Ishikawa (cell line): ENCODE results near the gene CCNK.

Experiments used
- CEBPB ChIP-seq: IDR thresholded peaks from 2 replicates; pipeline ENCODE4 v1.6.1; 2012
- CREB1 ChIP-seq: IDR thresholded peaks from 2 replicates; pipeline ENCODE4 v1.6.1; 2012; ENCODE audit warnings: low read depth
- EGR1 ChIP-seq: IDR thresholded peaks from 2 replicates; pipeline ENCODE4 v1.6.1; 2012
- EP300 ChIP-seq: IDR thresholded peaks from 2 replicates; pipeline ENCODE4 v1.6.1; 2012; ENCODE audit warnings: borderline replicate concordance
- FOXM1 ChIP-seq: IDR thresholded peaks from 2 replicates; pipeline ENCODE4 v1.6.1; 2012; ENCODE audit warnings: low read depth, borderline replicate concordance
- NFIC ChIP-seq: IDR thresholded peaks from 2 replicates; pipeline ENCODE4 v1.6.1; 2012
- RAD21 ChIP-seq: IDR thresholded peaks from 2 replicates; pipeline ENCODE4 v1.6.1; 2012; ENCODE audit warnings: low read depth
- TAF1 ChIP-seq: IDR thresholded peaks from 2 replicates; pipeline ENCODE4 v1.6.1; 2012; ENCODE audit warnings: low read depth, mild to moderate bottlenecking
- TCF12 ChIP-seq: IDR thresholded peaks from 2 replicates; pipeline ENCODE4 v1.6.1; 2012; ENCODE audit warnings: low read depth
- TEAD4 ChIP-seq: IDR thresholded peaks from 2 replicates; pipeline ENCODE4 v1.6.1; 2012
- YY1 ChIP-seq: IDR thresholded peaks from 2 replicates; pipeline ENCODE4 v1.6.1; 2012; ENCODE audit warnings: low read depth
- ZBTB7A ChIP-seq: IDR thresholded peaks from 2 replicates; pipeline ENCODE4 v1.6.1; 2012; ENCODE audit warnings: low read depth
- TF ChIP-seq, protein P1 (sequence below): IDR thresholded peaks from 2 replicates; pipeline ENCODE4 v1.6.1; 2012; ENCODE audit warnings: low read depth, mild to moderate bottlenecking
- TF ChIP-seq, protein P2 (sequence below): IDR thresholded peaks from 2 replicates; pipeline ENCODE4 v1.6.1; 2012
- TF ChIP-seq, protein P3 (sequence below): IDR thresholded peaks from 2 replicates; pipeline ENCODE4 v1.6.1; 2012

CCNK gene

DNA sequence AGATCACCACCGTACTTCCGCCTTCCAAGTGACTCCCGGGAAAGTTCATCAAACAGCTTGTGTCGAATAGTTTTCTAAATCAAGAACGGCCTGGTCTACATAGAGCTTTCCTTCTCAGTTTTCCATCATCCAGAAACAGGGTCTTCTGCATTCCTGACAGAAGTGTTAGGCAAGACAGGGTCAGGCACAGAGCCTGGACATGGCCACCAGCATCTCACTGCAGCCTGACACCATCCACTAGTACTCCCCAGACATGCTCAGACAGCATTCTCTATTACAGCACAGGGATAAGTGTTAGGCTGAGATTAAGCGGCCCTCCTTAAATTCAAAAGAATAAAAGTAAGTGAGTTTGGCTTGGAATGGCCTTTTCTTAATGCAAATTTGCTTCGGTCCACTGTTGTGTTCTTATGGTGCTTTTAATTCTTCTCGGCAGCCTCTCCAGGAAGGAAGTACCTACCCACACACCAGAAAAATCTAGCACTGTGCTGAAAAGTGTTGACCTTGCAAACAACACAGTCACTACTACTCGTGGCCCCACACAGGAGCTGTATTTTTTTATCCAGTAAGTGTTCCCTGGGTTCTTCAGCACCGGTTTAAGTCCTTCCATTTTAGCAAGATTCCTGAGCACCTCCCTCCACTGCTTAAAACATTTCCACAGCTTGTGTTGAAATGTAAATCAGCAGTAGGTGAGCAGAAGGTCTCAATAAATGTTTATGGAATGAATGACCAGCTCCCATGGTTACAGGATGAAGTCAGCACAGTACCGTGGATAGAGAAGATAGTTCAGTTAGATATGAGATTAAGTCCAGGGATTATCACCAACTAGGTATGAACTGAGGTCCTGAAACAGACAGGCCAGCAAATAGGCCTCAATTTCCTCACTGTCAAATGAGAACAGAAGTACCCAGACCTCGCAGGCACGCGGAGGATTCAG, 44.7 kb upstream of the CCNK start:
- TF ChIP-seq CREB1 (no peak), NFIC (no peak), RAD21 (no peak), YY1 (no peak), TCF12 (no peak), FOXM1 (no peak), EP300 (no peak), ZBTB7A (no peak), TAF1 (no peak)
- TF ChIP-seq, protein P1, sequence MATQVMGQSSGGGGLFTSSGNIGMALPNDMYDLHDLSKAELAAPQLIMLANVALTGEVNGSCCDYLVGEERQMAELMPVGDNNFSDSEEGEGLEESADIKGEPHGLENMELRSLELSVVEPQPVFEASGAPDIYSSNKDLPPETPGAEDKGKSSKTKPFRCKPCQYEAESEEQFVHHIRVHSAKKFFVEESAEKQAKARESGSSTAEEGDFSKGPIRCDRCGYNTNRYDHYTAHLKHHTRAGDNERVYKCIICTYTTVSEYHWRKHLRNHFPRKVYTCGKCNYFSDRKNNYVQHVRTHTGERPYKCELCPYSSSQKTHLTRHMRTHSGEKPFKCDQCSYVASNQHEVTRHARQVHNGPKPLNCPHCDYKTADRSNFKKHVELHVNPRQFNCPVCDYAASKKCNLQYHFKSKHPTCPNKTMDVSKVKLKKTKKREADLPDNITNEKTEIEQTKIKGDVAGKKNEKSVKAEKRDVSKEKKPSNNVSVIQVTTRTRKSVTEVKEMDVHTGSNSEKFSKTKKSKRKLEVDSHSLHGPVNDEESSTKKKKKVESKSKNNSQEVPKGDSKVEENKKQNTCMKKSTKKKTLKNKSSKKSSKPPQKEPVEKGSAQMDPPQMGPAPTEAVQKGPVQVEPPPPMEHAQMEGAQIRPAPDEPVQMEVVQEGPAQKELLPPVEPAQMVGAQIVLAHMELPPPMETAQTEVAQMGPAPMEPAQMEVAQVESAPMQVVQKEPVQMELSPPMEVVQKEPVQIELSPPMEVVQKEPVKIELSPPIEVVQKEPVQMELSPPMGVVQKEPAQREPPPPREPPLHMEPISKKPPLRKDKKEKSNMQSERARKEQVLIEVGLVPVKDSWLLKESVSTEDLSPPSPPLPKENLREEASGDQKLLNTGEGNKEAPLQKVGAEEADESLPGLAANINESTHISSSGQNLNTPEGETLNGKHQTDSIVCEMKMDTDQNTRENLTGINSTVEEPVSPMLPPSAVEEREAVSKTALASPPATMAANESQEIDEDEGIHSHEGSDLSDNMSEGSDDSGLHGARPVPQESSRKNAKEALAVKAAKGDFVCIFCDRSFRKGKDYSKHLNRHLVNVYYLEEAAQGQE, result no peak
- TF ChIP-seq, protein P2, sequence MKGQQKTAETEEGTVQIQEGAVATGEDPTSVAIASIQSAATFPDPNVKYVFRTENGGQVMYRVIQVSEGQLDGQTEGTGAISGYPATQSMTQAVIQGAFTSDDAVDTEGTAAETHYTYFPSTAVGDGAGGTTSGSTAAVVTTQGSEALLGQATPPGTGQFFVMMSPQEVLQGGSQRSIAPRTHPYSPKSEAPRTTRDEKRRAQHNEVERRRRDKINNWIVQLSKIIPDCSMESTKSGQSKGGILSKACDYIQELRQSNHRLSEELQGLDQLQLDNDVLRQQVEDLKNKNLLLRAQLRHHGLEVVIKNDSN, result no peak

DNA sequence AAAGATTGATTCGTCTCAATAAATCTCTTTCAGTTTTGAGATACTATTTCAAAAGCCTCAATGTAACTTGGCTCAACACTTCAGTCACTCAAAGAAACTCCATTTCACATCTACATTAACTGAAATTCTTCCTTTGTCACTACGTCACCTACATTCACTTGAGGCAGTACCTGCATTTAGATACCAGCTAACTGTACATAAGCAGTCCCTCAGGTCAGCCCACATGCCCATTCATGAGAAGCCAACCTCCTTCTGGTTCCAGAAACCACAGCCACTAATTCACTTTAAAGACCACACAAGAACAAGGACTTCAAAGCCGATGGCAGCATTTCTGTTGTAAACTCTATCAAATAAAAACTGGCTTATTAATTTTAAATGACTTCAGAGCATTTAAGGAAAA, 43.5 kb upstream of the CCNK start:
- no peak for TF ChIP-seq CREB1
- no peak for TF ChIP-seq ZBTB7A
- no peak for TF ChIP-seq FOXM1
- TF ChIP-seq, protein P3, sequence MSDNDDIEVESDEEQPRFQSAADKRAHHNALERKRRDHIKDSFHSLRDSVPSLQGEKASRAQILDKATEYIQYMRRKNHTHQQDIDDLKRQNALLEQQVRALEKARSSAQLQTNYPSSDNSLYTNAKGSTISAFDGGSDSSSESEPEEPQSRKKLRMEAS, result no peak
- no peak for TF ChIP-seq TAF1
- TF ChIP-seq, protein P2, result no peak
- TF ChIP-seq CEBPB, result no peak
- no peak for TF ChIP-seq EP300
- no peak for TF ChIP-seq RAD21
- TF ChIP-seq TEAD4, result no peak
- TF ChIP-seq YY1, result no peak
- no peak for TF ChIP-seq NFIC
- TF ChIP-seq EGR1, result no peak
- no peak for TF ChIP-seq TCF12
- TF ChIP-seq, protein P1, result no peak

DNA sequence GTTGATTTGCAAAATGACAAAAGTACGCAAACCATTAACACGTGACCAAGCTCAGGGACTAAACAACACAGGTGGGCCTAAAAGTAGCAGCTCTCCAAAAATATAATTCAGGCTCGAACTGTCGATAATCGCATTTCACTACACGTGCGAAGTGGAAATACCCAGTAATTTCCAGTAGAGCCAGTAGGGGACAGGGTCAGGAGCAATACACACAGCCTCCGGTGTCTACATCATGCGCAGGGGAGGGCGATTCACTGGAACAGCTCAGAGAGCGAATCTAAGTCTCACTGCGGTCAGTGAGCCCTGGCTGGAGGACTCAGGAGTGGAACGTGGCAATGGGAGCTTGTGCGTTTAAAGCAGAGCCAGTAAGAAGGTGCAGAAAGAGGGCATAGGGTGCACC, 40.9 kb upstream of the CCNK start:
- TF ChIP-seq, protein P2, result no peak
- TF ChIP-seq EGR1 (no peak), EP300 (no peak), TCF12 (no peak), TAF1 (no peak), YY1 (no peak), ZBTB7A (no peak), CREB1 (no peak), TEAD4 (no peak)
- TF ChIP-seq, protein P3, result no peak

DNA sequence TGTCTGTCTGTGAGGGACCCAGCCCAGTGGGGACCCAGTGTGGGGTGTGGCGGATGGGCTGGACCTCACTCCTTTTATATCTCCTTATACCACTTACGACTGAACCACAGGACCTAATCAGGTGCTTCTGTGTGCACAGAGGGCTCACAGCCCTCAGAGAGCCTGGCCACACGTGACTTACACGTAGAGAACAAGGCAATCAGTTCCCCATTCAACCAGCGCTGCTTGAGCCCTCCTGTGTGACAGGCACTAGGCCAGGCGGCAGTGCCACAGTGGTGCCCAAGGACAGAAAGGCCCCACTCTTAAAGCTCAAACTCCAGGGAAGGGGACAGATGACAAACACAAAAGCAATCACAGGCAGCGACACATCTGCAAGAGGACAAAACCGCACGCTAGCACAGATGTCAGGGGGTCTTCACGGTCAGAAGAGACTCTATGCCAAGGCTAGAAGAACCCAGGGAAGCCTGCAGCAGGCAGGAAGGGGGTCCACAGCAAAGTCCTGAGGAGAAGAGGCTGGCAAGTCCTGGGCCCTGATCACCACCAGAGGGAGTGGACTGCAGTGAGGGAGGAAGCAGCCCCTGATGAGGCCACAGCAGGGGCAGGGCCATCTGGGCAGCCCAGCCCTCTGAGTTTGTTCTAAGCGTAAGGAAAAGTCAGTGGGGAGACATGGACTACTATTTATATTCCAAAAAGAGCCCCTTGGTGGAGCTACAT, 39.9 kb upstream of the CCNK start:
- no peak for TF ChIP-seq RAD21
- no peak for TF ChIP-seq FOXM1
- TF ChIP-seq ZBTB7A, result no peak
- no peak for TF ChIP-seq TEAD4
- TF ChIP-seq, protein P3, result no peak
- TF ChIP-seq TCF12, result no peak
- TF ChIP-seq EP300, result no peak
- no peak for TF ChIP-seq NFIC
- TF ChIP-seq CREB1, result no peak
- no peak for TF ChIP-seq YY1
- TF ChIP-seq CEBPB, result no peak
- TF ChIP-seq, protein P2, result no peak
- no peak for TF ChIP-seq TAF1
- TF ChIP-seq, protein P1, result no peak
- TF ChIP-seq EGR1, result no peak
